Activated T-cell treated with anti-CD3 and anti-CD28 coated beads, Interleukin-2, amount 50 U/mL, for 48 hours (primary cell): ENCODE results near the gene MAP3K4.

Experiments
- DNase-seq, 2 experiments: peaks; one replicate each; pipeline ENCODE4 v3.0.0-alpha.2; 2020

MAP3K4 gene

GRCh38 chr6:161151059-161151645, 159.6 kb downstream of the MAP3K4 start:
- DNase-seq: no peak

DNA sequence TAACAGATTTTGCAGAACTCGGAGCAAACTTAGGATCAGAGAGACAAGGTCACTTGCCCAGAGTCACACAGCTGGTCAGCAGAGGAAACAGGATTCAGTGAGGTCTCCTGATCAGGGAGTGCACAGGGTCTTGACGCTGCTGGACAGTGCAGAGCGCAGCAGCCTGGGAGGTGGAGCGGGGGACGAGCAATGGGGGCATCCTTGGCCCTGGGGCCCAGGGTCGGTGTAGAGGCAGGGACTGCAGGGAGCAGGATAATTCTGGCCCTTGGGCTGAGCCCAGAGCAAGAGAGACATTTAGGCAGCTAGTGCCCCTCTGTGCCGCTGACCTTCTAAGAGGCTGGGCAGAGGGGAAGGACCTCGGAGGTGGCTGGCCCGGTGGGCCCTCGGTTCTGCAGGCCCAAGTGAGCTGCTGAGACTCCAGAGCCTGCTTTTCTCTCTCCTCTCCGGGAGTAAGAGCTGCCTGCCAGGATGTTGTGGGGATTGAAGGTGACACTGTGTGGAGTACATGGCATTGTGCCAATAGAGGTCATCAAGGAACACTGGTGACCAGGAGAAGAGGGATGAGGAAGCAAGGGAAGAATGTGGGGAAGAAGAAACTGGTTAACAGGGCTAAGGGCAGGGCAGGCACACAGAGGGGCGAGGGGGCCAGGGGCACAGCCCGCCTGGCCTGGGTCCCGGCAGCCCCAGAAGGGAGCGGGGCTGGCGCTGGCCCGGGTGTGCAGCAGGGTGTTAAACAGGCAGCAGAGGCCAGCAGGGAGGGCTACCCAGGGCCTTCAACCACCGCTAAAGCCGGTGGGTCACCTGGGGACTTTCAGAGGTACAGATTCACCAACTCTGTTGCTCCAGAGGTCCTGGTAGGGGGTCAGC, 160.3 kb downstream of the MAP3K4 start:
- DNase-seq: no peak

DNA sequence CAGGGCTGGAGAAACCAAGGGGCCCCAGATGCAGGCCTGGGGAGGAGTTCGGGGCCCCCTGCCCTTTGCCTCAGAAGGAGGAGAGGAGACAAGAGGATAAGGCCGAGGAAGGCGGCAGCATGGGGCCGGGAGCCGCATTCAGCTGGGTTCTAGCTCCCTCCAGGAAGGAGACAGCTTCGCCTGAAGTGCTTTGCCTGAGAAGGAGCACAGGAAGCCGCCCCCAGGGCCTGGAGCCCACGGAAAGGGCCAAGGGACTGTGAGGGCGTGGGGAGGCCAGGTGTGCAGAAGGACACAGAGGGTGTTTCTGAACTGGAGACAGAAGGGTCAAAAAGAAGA, 160.9 kb downstream of the MAP3K4 start:
- DNase-seq: no peak

DNA sequence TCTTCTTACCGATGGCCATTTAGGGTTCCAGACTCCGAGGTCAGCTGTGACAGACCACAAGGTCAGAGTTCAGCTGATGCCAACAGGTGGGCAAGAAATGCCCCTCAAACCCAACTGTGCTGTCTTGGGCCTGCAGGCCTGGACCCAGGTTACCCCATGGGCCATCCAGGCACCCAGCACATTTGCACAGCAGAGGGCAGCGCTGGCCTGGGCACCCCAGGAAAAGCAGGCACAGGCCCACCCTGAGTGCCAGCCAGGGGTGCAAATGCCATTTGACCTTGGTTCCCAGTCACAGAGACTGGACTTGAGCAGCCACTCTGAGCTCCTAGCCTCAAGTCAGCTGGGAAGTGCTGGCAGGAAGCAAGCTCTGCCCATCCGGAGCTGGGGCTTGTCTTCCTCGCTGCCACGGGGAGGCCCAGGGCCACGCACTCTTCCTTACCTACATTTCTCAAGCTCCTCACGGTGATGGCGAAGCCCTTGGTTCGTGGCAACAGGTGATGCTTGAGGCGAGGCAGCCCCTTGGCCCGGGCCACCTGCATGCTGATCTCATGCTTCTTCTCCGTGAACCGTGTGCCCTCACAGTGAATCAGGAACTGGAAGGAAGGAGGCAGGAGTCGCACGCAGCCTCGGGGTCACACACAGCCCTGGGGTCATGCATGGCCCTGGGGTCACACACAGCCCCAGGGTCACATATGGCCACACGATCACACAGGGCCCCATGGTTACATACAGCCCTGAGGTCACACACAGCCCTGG, 161.5 kb downstream of the MAP3K4 start:
- peak in 1 of 2 experiments; percentile 32 for DNase-seq

GRCh38 chr6:161153725-161154124, 162.2 kb downstream of the MAP3K4 start:
- DNase-seq: no peak

GRCh38 chr6:161154796-161155335, 163.3 kb downstream of the MAP3K4 start:
- no peak for DNase-seq

DNA sequence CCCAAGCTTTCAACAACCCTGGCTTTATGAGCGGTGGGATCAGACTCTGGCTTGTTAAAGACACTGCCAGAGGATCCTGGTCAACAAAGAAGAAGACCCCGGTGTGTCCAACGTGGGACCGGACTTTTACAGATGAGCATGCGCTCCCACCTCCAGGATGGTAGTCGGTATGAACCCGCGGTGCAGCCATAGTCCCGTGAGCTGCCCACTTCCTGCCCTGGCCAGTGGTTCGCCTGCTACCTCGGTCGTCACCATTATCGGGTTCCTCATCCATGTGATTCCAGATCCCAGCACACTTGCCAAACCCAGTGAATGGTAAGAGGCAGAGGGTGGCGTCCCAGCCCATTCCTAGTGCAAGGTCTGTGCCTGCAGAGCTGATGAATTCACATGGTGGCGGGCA, 169.6 kb downstream of the MAP3K4 start:
- DNase-seq: no peak

GRCh38 chr6:161161889-161162624, 170.5 kb downstream of the MAP3K4 start:
- DNase-seq: no peak

- DNase-seq: no peak
These were observed 171.2 kb downstream of the MAP3K4 start for GRCh38 chr6:161162722-161163121.

DNA sequence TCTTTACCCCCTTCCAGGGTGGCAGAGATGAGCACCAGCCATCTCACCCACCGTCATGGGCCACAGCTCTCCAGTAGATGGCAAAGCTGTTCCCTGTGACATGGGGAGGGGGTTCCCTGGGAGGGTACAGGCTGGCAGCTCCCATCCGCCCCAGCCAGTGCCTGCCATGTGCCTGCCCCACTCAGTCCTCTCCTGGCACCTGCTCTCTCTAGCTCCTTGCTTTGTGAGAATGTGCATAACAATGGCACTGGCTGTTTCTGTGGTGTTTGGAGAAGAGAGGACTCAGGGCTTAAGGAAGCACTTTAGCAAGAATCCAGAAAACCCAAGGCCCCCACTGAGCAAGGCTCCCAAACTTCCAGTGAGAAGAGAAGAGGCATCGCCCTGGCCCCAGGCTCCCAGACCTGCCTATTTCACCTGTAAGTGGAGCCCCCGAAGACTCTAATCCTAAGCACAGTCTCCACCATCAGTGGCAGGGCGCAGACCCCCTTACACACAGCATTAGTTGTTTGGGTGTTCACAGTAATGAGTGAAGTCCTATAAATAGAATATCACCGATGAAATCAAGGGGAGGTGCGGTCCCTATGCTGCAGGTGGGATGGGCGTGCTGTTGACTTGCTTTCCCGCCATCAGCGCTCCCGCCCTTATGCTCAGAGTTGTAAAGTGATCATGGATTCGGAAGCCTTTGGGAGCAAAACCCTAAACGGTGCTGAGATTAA, 172.1 kb downstream of the MAP3K4 start:
- no peak for DNase-seq

DNA sequence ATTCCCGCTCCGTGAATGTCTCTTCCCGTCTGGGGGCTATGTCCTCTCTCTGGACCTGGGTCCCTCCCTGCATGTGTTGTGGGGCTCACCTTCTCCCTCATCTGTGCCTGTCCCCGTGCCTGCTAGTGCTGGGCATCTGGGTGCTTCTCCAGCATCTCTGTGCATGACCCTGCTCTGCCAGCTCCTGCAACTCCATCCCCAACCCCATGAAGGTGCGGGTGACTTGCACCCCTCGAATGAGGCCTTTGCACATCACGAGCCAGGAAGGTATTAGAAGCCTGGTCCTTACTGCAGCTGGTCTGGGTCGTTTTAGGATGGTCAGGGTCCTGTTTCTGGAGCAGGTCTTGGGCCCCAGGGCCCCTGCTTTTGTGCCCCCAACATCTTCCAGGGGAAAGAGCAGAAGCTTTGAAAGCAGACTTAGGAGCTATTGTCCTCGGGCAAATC, 172.6 kb downstream of the MAP3K4 start:
- no peak for DNase-seq

- DNase-seq: no peak
These were observed 174.6 kb downstream of the MAP3K4 start for GRCh38 chr6:161166176-161166575.

DNA sequence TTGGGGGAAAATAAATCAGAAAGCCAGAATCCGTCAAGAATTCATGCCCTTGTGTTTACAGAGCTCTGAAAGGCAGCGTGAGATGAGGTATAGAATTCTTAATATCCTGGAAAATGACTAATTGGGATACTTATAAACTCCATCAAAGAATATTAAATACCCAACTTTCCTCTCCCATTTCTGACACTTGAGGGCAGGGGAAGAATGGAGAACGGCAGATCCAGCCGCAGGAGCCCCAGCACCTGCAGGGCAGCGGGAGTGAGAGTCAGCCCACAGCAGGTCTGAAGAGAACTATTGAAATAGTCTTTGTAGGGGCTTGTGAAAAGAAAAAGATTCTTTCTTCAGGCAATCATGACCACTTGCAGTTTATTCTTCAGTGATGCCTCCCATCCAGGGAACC, 175.1 kb downstream of the MAP3K4 start:
- DNase-seq: no peak
